Activated naive CD4-positive, alpha-beta T cell treated with anti-CD3 and anti-CD28 coated beads, Interleukin-2, amount 10 ng/mL, durations not matched to agents 7 days and 5 days (primary cell): ENCODE data around the gene ZCCHC14.
A peak's percentile ranks its signal among the peaks of the same experiment; 100 is the strongest.
"Not testable (repeated sequence)": the region's sequence is repeated elsewhere in the genome, so short reads cannot be mapped to it uniquely, and the experiment has no call there.

Source experiments
- CTCF ChIA-PET: fragments of 350-600 bp; sonication (Branson Sonifier 250); formaldehyde crosslinking; loops from one replicate; lab custom pipeline; 2021; ENCODE audit warnings: antibody characterized with exemption; lab: Charles Lee
- DNase-seq: peaks from one replicate; pipeline ENCODE4 v3.0.0-alpha.2; 2020
- H3K27ac Mint-ChIP-seq: one replicate; pipeline ENCODE4 v1.8.0; 2021; ENCODE audit warnings: mild to moderate bottlenecking, moderate library complexity, mixed read lengths
- H3K27me3 Mint-ChIP-seq: one replicate; pipeline ENCODE4 v1.8.0; 2021; ENCODE audit warnings: mild to moderate bottlenecking, mixed read lengths
- H3K36me3 Mint-ChIP-seq: one replicate; pipeline ENCODE4 v1.8.0; 2021; ENCODE audit warnings: mixed read lengths
- H3K4me1 Mint-ChIP-seq: one replicate; pipeline ENCODE4 v1.8.0; 2021; ENCODE audit warnings: mixed read lengths
- H3K4me3 Mint-ChIP-seq: one replicate; pipeline ENCODE4 v1.8.0; 2021; ENCODE audit warnings: mild to moderate bottlenecking, moderate library complexity, mixed read lengths
- H3K9me3 Mint-ChIP-seq: one replicate; pipeline ENCODE4 v1.8.0; 2021; ENCODE audit warnings: mixed read lengths

ZCCHC14 gene

GRCh38 chr16:87389245-87389644 is 103.6 kb downstream of the ZCCHC14 start:
- no peak overlapping the region for H3K4me3 Mint-ChIP-seq
- H3K9me3 Mint-ChIP-seq = no peaks in the 10 kb centered on the region
- H3K27me3 Mint-ChIP-seq = no peaks in the 10 kb centered on the region
- DNase-seq = no peak
- CTCF ChIA-PET = no interaction called here
- H3K27ac Mint-ChIP-seq = peak overlapping the region; percentile 88
- peaks cover 64% of the 10 kb centered on the region for H3K4me1 Mint-ChIP-seq
- H3K36me3 Mint-ChIP-seq = peaks cover 12% of the 10 kb centered on the region

- H3K4me3 Mint-ChIP-seq = peak overlapping the region; percentile 56
- H3K4me1 Mint-ChIP-seq = peaks cover 61% of the 10 kb centered on the region
- CTCF ChIA-PET = no interaction called here
- peaks cover 4% of the 10 kb centered on the region for H3K27me3 Mint-ChIP-seq
- H3K27ac Mint-ChIP-seq = peak overlapping the region; percentile 99
- no peaks in the 10 kb centered on the region for H3K9me3 Mint-ChIP-seq
- H3K36me3 Mint-ChIP-seq = peaks cover 12% of the 10 kb centered on the region
- no peak for DNase-seq
These were observed 104.0 kb downstream of the ZCCHC14 start for GRCh38 chr16:87388818-87389134.

GRCh38 chr16:87387942-87388817 is 104.6 kb downstream of the ZCCHC14 start:
- Mint-ChIP-seq H3K4me3 (peak overlapping the region; percentile 56), H3K27me3 (peaks cover 4% of the 10 kb centered on the region), H3K9me3 (no peaks in the 10 kb centered on the region), H3K27ac (peak overlapping the region; percentile 99), H3K36me3 (peaks cover 6% of the 10 kb centered on the region), H3K4me1 (peaks cover 55% of the 10 kb centered on the region)
- CTCF ChIA-PET = no interaction called here
- peak; percentile 94 for DNase-seq

GRCh38 chr16:87384875-87385167 is 108.0 kb downstream of the ZCCHC14 start:
- CTCF ChIA-PET = interaction anchor here (2.9 kb wide), 1 partner anchor 10 kb away, joined by 17 read pairs; no protein-coding TSS in a partner anchor
- Mint-ChIP-seq H3K4me1 (peaks cover 76% of the 10 kb centered on the region), H3K4me3 (peak overlapping the region; percentile 87), H3K27ac (peak overlapping the region; percentile 99)
- H3K9me3 Mint-ChIP-seq, H3K36me3 Mint-ChIP-seq, H3K27me3 Mint-ChIP-seq, DNase-seq: not testable (repeated sequence)

- DNase-seq = no peak
- Mint-ChIP-seq H3K27ac (peak overlapping the region; percentile 99), H3K4me1 (peaks cover 71% of the 10 kb centered on the region), H3K36me3 (peaks cover 9% of the 10 kb centered on the region), H3K9me3 (no peaks in the 10 kb centered on the region), H3K4me3 (peak overlapping the region; percentile 87), H3K27me3 (peaks cover 4% of the 10 kb centered on the region)
- CTCF ChIA-PET = interaction anchor here (1.0 to 2.9 kb wide), 3 partner anchors 9 to 60 kb away, joined by 4 to 17 read pairs (median 4); no protein-coding TSS in a partner anchor
These were observed 108.5 kb downstream of the ZCCHC14 start for GRCh38 chr16:87384162-87384874.

GRCh38 chr16:87383505-87384161 is 109.2 kb downstream of the ZCCHC14 start, which contains the start of gene FBXO31:
FBXO31 (minus strand) TSS chr16:87383776; CDS start chr16:87383744, 32 bp downstream.
- peaks cover 4% of the 10 kb centered on the region for H3K27me3 Mint-ChIP-seq

GRCh38 chr16:87382023-87382785 is 110.6 kb downstream of the ZCCHC14 start:
- CTCF ChIA-PET = interaction anchor here (2.9 kb wide), 1 partner anchor 13 kb away, joined by 17 read pairs; no protein-coding TSS in a partner anchor
- Mint-ChIP-seq H3K27ac (peak overlapping the region; percentile 91), H3K9me3 (no peaks in the 10 kb centered on the region), H3K27me3 (peaks cover 4% of the 10 kb centered on the region), H3K4me3 (peak overlapping the region; percentile 82), H3K36me3 (peaks cover 16% of the 10 kb centered on the region), H3K4me1 (peaks cover 56% of the 10 kb centered on the region)
- no peak for DNase-seq

More at GRCh38 chr16:87383505-87384161, 109.2 kb downstream of the ZCCHC14 start, which contains the start of gene FBXO31:
- Mint-ChIP-seq H3K4me3 (peak within 1 kb of the TSS; percentile 87), H3K4me1 (peaks cover 71% of the 10 kb centered on the region), H3K9me3 (no peaks in the 10 kb centered on the region), H3K36me3 (peaks cover 13% of the 10 kb centered on the region), H3K27ac (peak within 1 kb of the TSS; percentile 99)
- peak; percentile 89 for DNase-seq
- CTCF ChIA-PET = interaction anchor here (1.0 to 2.9 kb wide), 4 partner anchors 9 to 68 kb away, joined by 4 to 17 read pairs (median 4); no protein-coding TSS in a partner anchor

- H3K27ac Mint-ChIP-seq = peak overlapping the region; percentile 77
These were observed 111.9 kb downstream of the ZCCHC14 start for GRCh38 chr16:87380881-87381280.

GRCh38 chr16:87380403-87380802 is 112.4 kb downstream of the ZCCHC14 start:
- no peaks in the 10 kb centered on the region for H3K9me3 Mint-ChIP-seq
- H3K4me1 Mint-ChIP-seq = peaks cover 46% of the 10 kb centered on the region
- CTCF ChIA-PET = no interaction called here
- H3K4me3 Mint-ChIP-seq = peak overlapping the region; percentile 65
- H3K27ac Mint-ChIP-seq = peak overlapping the region; percentile 77
- peaks cover 26% of the 10 kb centered on the region for H3K36me3 Mint-ChIP-seq
- H3K27me3 Mint-ChIP-seq = peaks cover 4% of the 10 kb centered on the region
- DNase-seq = no peak

More at GRCh38 chr16:87380881-87381280, 111.9 kb downstream of the ZCCHC14 start:
- CTCF ChIA-PET = no interaction called here
- peak overlapping the region; percentile 65 for H3K4me3 Mint-ChIP-seq
- H3K4me1 Mint-ChIP-seq = peaks cover 48% of the 10 kb centered on the region
- H3K9me3 Mint-ChIP-seq = no peaks in the 10 kb centered on the region
- peaks cover 23% of the 10 kb centered on the region for H3K36me3 Mint-ChIP-seq
- peaks cover 4% of the 10 kb centered on the region for H3K27me3 Mint-ChIP-seq
- DNase-seq = no peak

GRCh38 chr16:87379312-87379752 is 113.5 kb downstream of the ZCCHC14 start:
- H3K27me3 Mint-ChIP-seq, H3K9me3 Mint-ChIP-seq, CTCF ChIA-PET, H3K4me3 Mint-ChIP-seq, H3K27ac Mint-ChIP-seq, DNase-seq: not testable (repeated sequence)
- peaks cover 37% of the 10 kb centered on the region for H3K4me1 Mint-ChIP-seq
- H3K36me3 Mint-ChIP-seq = peaks cover 26% of the 10 kb centered on the region

GRCh38 chr16:87376660-87377059 is 116.2 kb downstream of the ZCCHC14 start:
- Mint-ChIP-seq H3K27ac (no peak overlapping the region), H3K4me1 (peaks cover 29% of the 10 kb centered on the region), H3K36me3 (peaks cover 24% of the 10 kb centered on the region), H3K27me3 (no peaks in the 10 kb centered on the region), H3K4me3 (no peak overlapping the region), H3K9me3 (no peaks in the 10 kb centered on the region)
- no peak for DNase-seq
- CTCF ChIA-PET = no interaction called here

GRCh38 chr16:87375426-87376135 is 117.2 kb downstream of the ZCCHC14 start:
- H3K4me3 Mint-ChIP-seq = no peak overlapping the region
- H3K27me3 Mint-ChIP-seq = no peaks in the 10 kb centered on the region
- H3K27ac Mint-ChIP-seq = peak overlapping the region; percentile 66
- CTCF ChIA-PET = no interaction called here
- DNase-seq = no peak
- H3K36me3 Mint-ChIP-seq = peaks cover 18% of the 10 kb centered on the region
- peaks cover 21% of the 10 kb centered on the region for H3K4me1 Mint-ChIP-seq
- H3K9me3 Mint-ChIP-seq = no peaks in the 10 kb centered on the region

- H3K36me3 Mint-ChIP-seq = peaks cover 18% of the 10 kb centered on the region
- H3K27me3 Mint-ChIP-seq = no peaks in the 10 kb centered on the region
- H3K4me1 Mint-ChIP-seq = peaks cover 18% of the 10 kb centered on the region
- H3K9me3 Mint-ChIP-seq = no peaks in the 10 kb centered on the region
- DNase-seq = no peak
- CTCF ChIA-PET = no interaction called here
- H3K27ac Mint-ChIP-seq = no peak overlapping the region
- H3K4me3 Mint-ChIP-seq = no peak overlapping the region
These were observed 118.5 kb downstream of the ZCCHC14 start for GRCh38 chr16:87374313-87374712.
